GM19193 (cell line): Measurements from ENCODE around the gene IMP3.

Experiments used
- POLR2A ChIP-seq: IDR thresholded peaks from 4 replicates; pipeline ENCODE4 v1.6.1; 2011; ENCODE audit not compliant: insufficient read depth, insufficient read length; ENCODE audit errors: extremely low read depth

The IMP3 gene

DNA sequence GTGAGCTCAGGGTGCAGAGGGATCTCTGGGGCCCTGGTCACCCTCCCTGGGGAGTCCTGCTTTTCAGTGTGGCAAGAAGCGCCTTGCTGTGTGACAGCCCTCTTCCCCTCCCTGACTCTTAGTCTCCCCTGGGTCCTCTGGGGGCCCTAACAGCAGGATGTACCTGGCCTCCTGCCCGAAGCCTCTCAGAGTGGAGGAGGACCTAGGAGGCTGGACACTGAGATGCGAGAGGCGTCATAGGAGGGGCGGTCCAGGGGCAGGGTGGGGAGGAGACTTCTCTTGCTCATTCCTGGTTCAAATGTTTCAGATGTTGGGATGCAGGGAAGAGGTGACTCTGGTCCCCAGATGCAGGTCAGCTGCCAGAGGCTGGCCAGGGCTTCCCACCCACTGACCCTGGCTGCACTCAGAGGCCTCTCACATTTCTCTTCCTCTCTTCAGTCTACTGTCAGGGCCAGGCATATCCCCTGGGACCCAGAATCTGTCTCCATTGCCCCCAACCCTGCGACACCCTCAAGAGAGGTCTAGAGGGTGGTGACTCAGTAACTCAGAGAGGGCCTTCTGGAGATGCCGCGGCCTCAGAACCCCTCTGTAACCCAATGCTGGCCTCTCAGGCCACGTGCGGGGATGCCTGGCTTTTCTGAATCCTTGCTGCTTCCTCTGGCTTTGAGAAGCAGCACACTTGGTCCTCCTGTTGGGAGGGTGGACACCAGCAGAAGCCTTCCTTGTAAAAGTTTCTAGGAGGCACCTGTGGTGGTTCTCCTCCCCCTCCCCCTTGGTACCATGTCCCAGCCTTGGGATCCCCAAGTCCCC lies 33.6 kb upstream of the IMP3 start:
- TF ChIP-seq POLR2A: no peak

DNA sequence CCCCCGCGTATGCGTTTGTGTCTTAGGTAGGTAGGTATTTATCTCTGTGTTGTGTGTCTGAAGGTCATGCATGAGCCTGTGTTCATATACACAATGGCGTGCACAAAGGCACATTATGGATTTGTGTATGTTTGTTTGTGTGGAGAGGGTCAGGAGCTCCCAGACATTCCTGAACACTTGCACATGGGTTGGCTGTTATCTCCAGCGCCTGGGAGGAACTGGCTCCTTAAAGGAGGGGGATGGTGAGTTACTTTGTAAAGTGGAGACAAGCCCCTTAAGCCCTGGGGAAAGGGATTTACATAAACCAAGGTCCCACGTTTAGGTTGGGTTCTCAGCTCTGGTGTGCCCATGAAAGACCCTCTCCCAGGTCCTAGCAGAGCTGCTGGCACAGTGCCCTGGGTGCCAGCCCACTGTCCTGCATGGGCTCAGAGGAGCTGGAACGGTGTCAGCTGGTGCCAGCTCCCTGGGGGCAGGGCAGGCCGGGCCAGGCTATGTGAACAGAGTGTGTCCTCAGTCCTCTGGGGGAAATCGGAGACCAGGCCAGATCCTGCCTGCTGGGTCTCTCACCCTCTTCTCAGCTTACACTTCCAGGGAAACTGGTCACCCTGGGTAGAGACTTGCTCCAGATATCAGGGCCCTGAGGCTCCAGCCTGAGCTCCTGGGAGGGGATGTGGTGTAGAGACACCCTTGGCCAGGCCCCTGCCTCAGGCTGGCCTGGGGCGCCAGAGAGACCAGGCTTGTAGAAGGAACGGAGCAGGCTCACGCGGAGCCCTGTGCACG lies 32.8 kb upstream of the IMP3 start:
- no peak for TF ChIP-seq POLR2A

- no peak for TF ChIP-seq POLR2A
Observed at GRCh38 chr15:75671730-75672602, 31.9 kb upstream of the IMP3 start.

DNA sequence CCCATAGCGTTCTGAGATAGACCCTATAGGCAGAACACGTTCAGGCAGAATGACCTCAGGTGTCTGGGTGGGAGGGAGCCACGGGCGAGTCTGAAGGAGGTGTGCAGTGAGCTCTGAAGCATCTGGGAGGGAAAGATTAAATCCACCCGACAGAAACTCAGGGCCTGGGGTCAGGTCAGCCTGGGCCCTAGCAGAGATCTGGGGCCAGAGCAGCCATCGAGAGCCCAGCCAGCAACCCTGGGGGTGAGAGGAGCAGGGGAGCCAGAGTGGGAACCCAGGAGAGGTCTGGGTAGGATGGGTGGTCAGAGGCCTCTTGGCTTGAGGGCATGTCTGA lies 29.8 kb upstream of the IMP3 start:
- no peak for TF ChIP-seq POLR2A

GRCh38 chr15:75669191-75669878 lies 29.3 kb upstream of the IMP3 start:
- no peak for TF ChIP-seq POLR2A

GRCh38 chr15:75666823-75667501 lies 26.9 kb upstream of the IMP3 start:
- TF ChIP-seq POLR2A: no peak

DNA sequence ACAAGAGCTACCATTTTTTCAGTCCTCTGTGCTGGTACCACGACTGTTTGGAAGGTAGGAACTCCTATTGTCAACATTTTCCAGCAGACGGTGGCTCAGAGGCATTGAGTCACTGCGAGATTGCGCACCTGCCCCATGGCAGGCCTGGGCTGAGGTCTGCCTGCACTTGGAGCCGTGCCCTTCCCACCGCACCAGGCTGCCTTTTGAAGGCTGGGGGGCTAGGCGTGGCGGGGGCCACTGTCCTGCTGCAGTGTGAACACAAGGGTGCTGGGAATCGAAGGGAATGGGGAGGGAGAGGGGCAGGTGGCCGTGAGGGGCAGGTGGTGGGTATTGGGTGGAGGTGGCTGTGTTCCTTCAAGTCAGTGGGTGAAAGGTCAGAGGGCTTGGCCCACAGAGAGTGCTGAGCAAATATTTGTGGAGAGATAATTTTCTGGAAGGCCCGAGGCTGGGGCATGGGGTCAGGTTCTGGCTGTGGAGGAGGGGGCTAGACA lies 24.0 kb upstream of the IMP3 start:
- TF ChIP-seq POLR2A: no peak

DNA sequence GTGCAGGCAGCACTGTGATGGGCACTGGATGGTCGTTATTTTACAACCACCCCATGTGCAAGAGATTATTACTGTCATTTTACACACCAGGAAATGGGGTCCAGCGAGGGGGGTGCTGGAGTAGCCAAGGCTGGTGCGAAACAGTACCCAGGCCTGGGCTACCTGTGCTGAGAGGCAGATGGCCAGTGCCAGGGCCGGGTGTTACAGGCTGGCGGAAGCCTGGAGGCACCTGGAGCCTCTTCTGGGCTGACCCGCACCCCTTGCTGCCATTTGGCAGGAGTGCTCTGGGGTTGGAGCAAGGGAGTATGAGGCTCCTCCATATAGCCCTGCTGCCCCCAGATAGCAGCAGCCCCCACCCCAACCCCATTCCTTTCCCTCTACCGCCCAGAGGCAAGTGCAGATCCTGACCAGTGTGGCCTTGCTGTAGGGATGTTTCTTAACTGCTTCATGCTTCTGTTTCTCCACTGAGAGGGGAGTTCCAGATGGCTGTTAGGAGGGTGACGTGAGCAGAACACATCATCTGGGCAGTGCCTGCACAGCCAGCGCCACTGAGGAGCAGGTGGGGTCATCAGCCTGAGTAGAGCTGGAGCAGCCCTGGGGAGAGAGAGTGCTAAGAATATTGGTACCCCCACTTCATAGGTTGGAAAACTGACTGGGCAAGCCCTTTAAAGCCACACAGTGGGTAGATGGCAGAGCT lies 22.9 kb upstream of the IMP3 start:
- TF ChIP-seq POLR2A: no peak

DNA sequence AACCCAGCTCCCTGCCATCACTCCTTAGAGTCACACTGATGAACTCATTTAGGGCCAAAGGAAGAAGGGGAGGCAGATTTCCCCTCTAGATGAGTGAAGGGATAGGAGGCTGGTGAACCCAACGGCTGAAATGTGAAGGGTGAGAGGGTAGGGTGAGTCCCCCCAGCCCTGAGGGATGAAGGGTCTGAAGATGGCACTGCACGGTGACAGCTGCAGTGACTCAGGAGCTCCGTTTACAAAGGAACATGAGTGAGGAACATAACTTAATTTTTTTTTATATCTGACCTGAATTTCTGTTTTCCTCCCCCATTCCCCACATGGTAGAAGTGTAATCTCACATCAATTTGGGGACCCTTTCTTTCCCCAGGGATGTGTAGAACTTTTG lies 21.7 kb upstream of the IMP3 start:
- TF ChIP-seq POLR2A: no peak

DNA sequence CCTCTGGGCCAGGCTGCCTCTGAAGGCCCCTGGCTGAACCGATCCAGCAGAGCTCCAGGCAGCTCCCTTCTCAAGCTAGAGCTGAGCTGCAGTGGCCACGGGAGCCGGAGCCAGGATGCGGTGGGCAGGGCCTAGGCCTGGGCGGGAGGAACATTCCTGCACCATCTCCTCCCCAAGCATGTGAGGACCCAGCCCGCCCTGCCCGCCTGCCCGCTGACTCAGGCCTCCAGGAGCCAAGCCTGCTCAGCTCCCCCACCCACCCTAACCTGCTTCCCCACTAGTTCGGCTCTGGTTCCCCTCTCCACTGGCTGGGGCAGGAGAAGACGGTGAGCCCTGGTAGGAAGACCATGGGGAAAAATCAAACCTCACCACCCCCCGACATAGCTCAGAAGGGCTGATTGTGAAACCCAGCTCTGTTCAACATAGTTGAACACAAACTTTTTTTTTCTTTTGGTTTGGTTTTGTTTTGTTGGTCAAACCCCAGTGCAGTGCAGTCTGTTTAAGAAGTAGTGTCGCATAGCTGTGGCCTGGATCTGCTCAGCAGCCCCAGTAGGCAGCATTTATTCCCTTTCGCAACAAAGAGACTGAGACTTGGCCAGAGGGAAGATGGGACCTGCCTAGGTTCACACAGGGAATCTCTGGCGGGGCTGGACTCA lies 21.2 kb upstream of the IMP3 start:
- no peak for TF ChIP-seq POLR2A

- no peak for TF ChIP-seq POLR2A
Observed at GRCh38 chr15:75659928-75660645, 20.1 kb upstream of the IMP3 start.

DNA sequence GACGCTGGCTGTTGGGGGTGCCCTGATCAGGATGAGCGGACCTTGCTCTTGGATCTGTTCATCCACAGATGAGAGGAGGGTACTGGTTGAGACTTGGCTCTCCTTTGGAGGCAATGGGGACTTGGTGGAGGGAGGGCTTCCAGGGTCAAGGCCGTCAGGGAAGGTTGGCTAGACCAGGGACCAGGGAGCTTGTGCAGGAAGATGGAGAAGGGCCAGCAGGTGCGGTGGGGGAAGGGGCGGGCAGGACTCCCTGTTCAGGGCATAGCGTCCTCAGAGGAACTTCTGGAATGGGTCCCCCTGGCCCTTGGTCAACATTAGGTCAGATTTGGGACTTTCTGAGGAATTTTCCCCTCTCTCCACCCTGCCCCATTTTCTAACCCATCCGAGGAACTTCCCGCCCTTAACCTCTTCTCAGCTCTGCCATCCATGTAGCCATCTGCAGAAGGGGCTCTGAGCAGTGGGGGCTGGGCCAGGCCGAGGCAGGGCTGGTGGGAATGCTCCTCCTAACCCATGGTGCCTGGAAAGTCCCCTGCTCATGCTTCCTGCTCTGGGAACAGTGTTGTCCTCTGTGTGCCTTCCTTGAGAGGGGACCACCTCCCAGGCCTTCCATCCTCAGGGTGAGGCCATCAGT lies 19.2 kb upstream of the IMP3 start:
- TF ChIP-seq POLR2A: no peak

DNA sequence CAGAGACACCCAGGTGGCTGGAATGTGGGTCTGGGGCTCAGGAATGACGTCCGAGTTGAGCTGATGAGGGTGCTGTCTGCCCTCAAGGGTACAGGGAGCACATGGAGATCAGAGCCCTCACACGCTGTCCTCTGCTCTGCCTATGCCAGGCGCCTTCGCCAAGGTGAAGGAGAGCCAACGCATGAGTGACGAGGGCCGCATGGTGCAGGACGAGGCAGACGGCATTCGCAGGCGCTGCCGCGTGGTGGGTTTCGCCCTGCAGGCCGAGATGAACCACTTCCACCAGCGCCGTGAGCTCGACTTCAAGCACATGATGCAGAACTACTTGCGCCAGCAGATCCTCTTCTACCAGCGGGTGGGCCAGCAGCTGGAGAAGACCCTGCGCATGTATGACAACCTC lies 16.8 kb upstream of the IMP3 start:
- no peak for TF ChIP-seq POLR2A

GRCh38 chr15:75656331-75656730 lies 16.3 kb upstream of the IMP3 start:
- no peak for TF ChIP-seq POLR2A
